Hepatocyte (in vitro differentiated cells): ENCODE data around the gene TCF7L1. TPM values are rescaled to one million over a fixed set of nuclear protein-coding genes. Genes with fewer than 3 reads are reported as not detected.

Experiments
- DNase-seq: peaks from one replicate; pipeline ENCODE4 v3.0.0-alpha.2; 2016; ENCODE audit warnings: low spot score
- H2AFZ ChIP-seq: fragments of 200-600 bp; sonication (generic); 2 replicates; pipeline ENCODE4 v1.6.0; 2016; ENCODE audit warnings: antibody characterized with exemption, mild to moderate bottlenecking
- H3K27ac ChIP-seq: fragments of 200-600 bp; sonication (generic); 2 replicates; pipeline ENCODE4 v1.5.1; 2016; ENCODE audit warnings: mild to moderate bottlenecking
- H3K27me3 ChIP-seq: fragments of 200-600 bp; sonication (generic); 2 replicates; pipeline ENCODE4 v1.6.1; 2016
- H3K36me3 ChIP-seq: fragments of 200-600 bp; sonication (generic); replicated peaks from 2 replicates; pipeline ENCODE4 v1.5.1; 2016; ENCODE audit warnings: low read depth; ENCODE audit not compliant: insufficient read depth
- H3K4me1 ChIP-seq: fragments of 200-600 bp; sonication (generic); 2 replicates; pipeline ENCODE4 v1.5.1; 2016; ENCODE audit warnings: mild to moderate bottlenecking, moderate library complexity; ENCODE audit not compliant: insufficient read depth
- H3K4me2 ChIP-seq: fragments of 200-600 bp; sonication (generic); 2 replicates; pipeline ENCODE4 v1.6.0; 2016
- H3K4me3 ChIP-seq: fragments of 200-600 bp; sonication (generic); 2 replicates; pipeline ENCODE4 v1.5.1; 2016; ENCODE audit warnings: mild to moderate bottlenecking
- H3K79me2 ChIP-seq: fragments of 200-600 bp; sonication (generic); 2 replicates; pipeline ENCODE4 v1.6.0; 2017; ENCODE audit warnings: mild to moderate bottlenecking
- H3K9me2 ChIP-seq: fragments of 200-600 bp; sonication (generic); replicated peaks from 2 replicates; pipeline ENCODE4 v1.6.0; 2017; ENCODE audit warnings: mild to moderate bottlenecking; ENCODE audit not compliant: insufficient read depth
- H3K9me3 ChIP-seq: fragments of 200-600 bp; sonication (generic); 2 replicates; pipeline ENCODE4 v1.5.1; 2016; ENCODE audit warnings: low read depth, mild to moderate bottlenecking
- H4K20me1 ChIP-seq: fragments of 200-600 bp; sonication (generic); 2 replicates; pipeline ENCODE4 v1.6.0; 2016; ENCODE audit warnings: mild to moderate bottlenecking; ENCODE audit not compliant: insufficient read depth, poor library complexity, severe bottlenecking
- CTCF ChIP-seq: fragments of 200-600 bp; sonication (generic); IDR thresholded peaks from 2 replicates; pipeline ENCODE4 v1.5.1; 2016; ENCODE audit warnings: antibody characterized with exemption, mild to moderate bottlenecking; ENCODE audit not compliant: poor library complexity
- EZH2 ChIP-seq: fragments of 200-600 bp; sonication (generic); IDR thresholded peaks from 2 replicates; pipeline ENCODE4 v1.6.1; 2016; ENCODE audit warnings: antibody characterized with exemption, mild to moderate bottlenecking, borderline replicate concordance
- EZH2phosphoT487 ChIP-seq: fragments of 200-600 bp; sonication (generic); IDR thresholded peaks from one replicate; pipeline ENCODE4 v1.6.1; 2018; ENCODE audit warnings: antibody characterized with exemption, mild to moderate bottlenecking, low read depth, moderate library complexity; ENCODE audit not compliant: unreplicated experiment, severe bottlenecking
- WGBS: methylation state at CpG from one replicate; pipeline ENCODE4 v1.1.6; 2016; ENCODE audit warnings: low lambda C conversion rate; ENCODE audit errors: missing lambda C conversion rate; 5-methylcytosine and 5-hydroxymethylcytosine counted together
- polyA plus RNA-seq: library from polyadenylated mRNA; unstranded; fragments of >200 nt; fragmentation: Nextera tagmentation; extraction: Ambion mirVana; gene quantifications from 2 replicates; pipeline ENCODE4 v1.2.1, GENCODE V29; 2016
- total RNA-seq: library from RNA; depleted of rRNA; stranded (reverse); fragments of >200 nt; gene quantifications from 2 replicates; pipeline ENCODE4 v1.2.3, GENCODE V29; 2014

Gene TCF7L1
- total and polyA plus RNA-seq, 2 experiments from 2014 or later = 3.7 to 20.6 TPM

- H3K27me3 ChIP-seq = no peaks in the 10 kb centered on the region
- no peak overlapping the region for H2AFZ ChIP-seq
- H3K9me2 ChIP-seq = no peaks in the 10 kb centered on the region
- H3K36me3 ChIP-seq = no peaks in the 10 kb centered on the region
- no peak overlapping the region for H3K4me3 ChIP-seq
- WGBS = 97% methylated on average over 3 of the region's 3 CpGs
- H3K4me2 ChIP-seq = no peak overlapping the region
- no peaks in the 10 kb centered on the region for H4K20me1 ChIP-seq
- DNase-seq = no peak
- no peaks in the 10 kb centered on the region for H3K4me1 ChIP-seq
- no peaks in the 10 kb centered on the region for H3K9me3 ChIP-seq
- TF ChIP-seq EZH2phosphoT487 (no peak), CTCF (no peak)
- H3K79me2 ChIP-seq = no peaks in the 10 kb centered on the region
- no peak overlapping the region for H3K27ac ChIP-seq
Observed at GRCh38 chr2:85110991-85111560, 22.1 kb upstream of the TCF7L1 start.

- Histone ChIP-seq H4K20me1 (no peaks in the 10 kb centered on the region), H3K9me3 (no peaks in the 10 kb centered on the region), H3K4me3 (no peak overlapping the region), H3K4me1 (no peaks in the 10 kb centered on the region), H3K27me3 (no peaks in the 10 kb centered on the region), H3K79me2 (no peaks in the 10 kb centered on the region), H3K36me3 (no peaks in the 10 kb centered on the region), H2AFZ (no peak overlapping the region), H3K9me2 (no peaks in the 10 kb centered on the region), H3K4me2 (no peak overlapping the region), H3K27ac (no peak overlapping the region)
- WGBS = 83% methylated on average over 3 of the region's 3 CpGs
- no peak for TF ChIP-seq EZH2
- no peak for TF ChIP-seq EZH2phosphoT487
- no peak for TF ChIP-seq CTCF
- DNase-seq = no peak
Observed at GRCh38 chr2:85111819-85112281, 21.3 kb upstream of the TCF7L1 start.

- WGBS = 19% methylated on average over 2 of the region's 2 CpGs
- Histone ChIP-seq H3K27me3 (no peaks in the 10 kb centered on the region), H3K4me3 (no peak overlapping the region)
Observed at GRCh38 chr2:85112906-85113625, 20.1 kb upstream of the TCF7L1 start.

More at GRCh38 chr2:85112906-85113625, 20.1 kb upstream of the TCF7L1 start:
- Histone ChIP-seq H3K36me3 (no peaks in the 10 kb centered on the region), H2AFZ (no peak overlapping the region), H3K4me1 (no peaks in the 10 kb centered on the region), H3K4me2 (no peak overlapping the region), H3K27ac (no peak overlapping the region), H3K79me2 (no peaks in the 10 kb centered on the region), H3K9me2 (no peaks in the 10 kb centered on the region), H4K20me1 (no peaks in the 10 kb centered on the region), H3K9me3 (no peaks in the 10 kb centered on the region)
- no peak for TF ChIP-seq CTCF
- no peak for TF ChIP-seq EZH2phosphoT487
- TF ChIP-seq EZH2 = no peak
- DNase-seq = no peak
